ENCODE results near the gene STX3. TPM values are rescaled to one million over a fixed set of nuclear protein-coding genes. Genes with fewer than 3 reads are reported as not detected.

The STX3 gene
- total RNA-seq, 1 experiment from 2014 or later, result 20.4 TPM

GRCh38 chr11:59846556-59846955 lies 91.4 kb downstream of the STX3 start:
- H3K9ac ChIP-seq (ENCODE audit: low read length), result no peak overlapping the region
- no peak overlapping the region for H3K4me2 ChIP-seq (ENCODE audit: low read length)
- RAD21 ChIA-PET (ENCODE audit: low non-redundant PET in 1 of 2, low total read pairs in 2 of 2, uncharacterized antibody in 2 of 2, unreplicated experiment in 2 of 2), result no interaction called here
- ATAC-seq (no peak), DNase-seq (ENCODE audit: low read depth, low spot score) (no peak)
- H3K9me3 ChIP-seq (ENCODE audit: control insufficient read depth in 1 of 2, insufficient read depth in 1 of 2, low read depth in 1 of 2, low read length in 2 of 2), result no peaks in the 10 kb centered on the region
- TF ChIP-seq ZBTB33 (IDR thresholded peaks at IDR 0.05; ENCODE audit: extremely low read depth, insufficient replicate concordance, low read length) (no peak), EGR1 (IDR thresholded peaks at IDR 0.05; ENCODE audit: low read depth) (no peak), SIN3A (IDR thresholded peaks at IDR 0.05; ENCODE audit: low read depth) (no peak), EZH2phosphoT487 (IDR thresholded peaks at IDR 0.05; ENCODE audit: borderline replicate concordance) (no peak), POLR2A (IDR thresholded peaks at IDR 0.05; ENCODE audit: borderline replicate concordance, extremely low read depth, insufficient read depth, insufficient read length) (no peak), ZNF274 (IDR thresholded peaks at IDR 0.05; ENCODE audit: low read depth, low read length) (no peak), ATF3 (IDR thresholded peaks at IDR 0.05) (no peak), JUND (IDR thresholded peaks at IDR 0.05) (no peak), ELF1 (IDR thresholded peaks at IDR 0.05; ENCODE audit: borderline replicate concordance, low read depth) (no peak), CTCF (IDR thresholded peaks at IDR 0.05 in 2 of 3, conservative IDR thresholded peaks at IDR 0.05 in 1 of 3; ENCODE audit: borderline replicate concordance in 1 of 3, insufficient read depth in 1 of 3, low read depth in 2 of 3, low read length in 2 of 3) (no peak), CEBPB (IDR thresholded peaks at IDR 0.05; ENCODE audit: low read depth) (no peak), YY1 (IDR thresholded peaks at IDR 0.05; ENCODE audit: extremely low read depth, insufficient replicate concordance, low read depth, low read length) (no peak), TCF7L2 (IDR thresholded peaks at IDR 0.05; ENCODE audit: borderline replicate concordance, extremely low read depth, insufficient read depth, insufficient read length) (no peak)
- H3K9me2 ChIP-seq (ENCODE audit: insufficient read depth), result no peaks in the 10 kb centered on the region
- intact Hi-C loops (cut with micrococcal nuclease), result no loop called here
- no TSS peak for BruUV-seq (replicated peaks)
- no peak overlapping the region for H3K4me3 ChIP-seq (replicated peaks in 1 of 2; ENCODE audit: low read depth in 1 of 2, low read length in 2 of 2)
- no peak overlapping the region for H2AFZ ChIP-seq (ENCODE audit: low read depth, low read length, poor library complexity, severe bottlenecking)
- CTCF ChIA-PET, result interaction anchor here (1.3 kb wide), 1 partner anchor 72 kb away, joined by 4 read pairs; no protein-coding TSS in a partner anchor
- H3K36me3 ChIP-seq (ENCODE audit: control insufficient read depth in 1 of 2, insufficient read depth in 2 of 2, low read length in 2 of 2), result no peaks in the 10 kb centered on the region
- no peaks in the 10 kb centered on the region for H3K4me1 ChIP-seq (ENCODE audit: control insufficient read depth in 1 of 2, insufficient read depth in 2 of 2, low read length in 2 of 2)
- no peaks in the 10 kb centered on the region for H3K79me2 ChIP-seq (ENCODE audit: insufficient read depth, low read length)
- H4K20me1 ChIP-seq (ENCODE audit: insufficient read depth), result no peaks in the 10 kb centered on the region
- H3K27me3 ChIP-seq (ENCODE audit: insufficient read depth, low read length), result no peaks in the 10 kb centered on the region
- no peak overlapping the region for H3K27ac ChIP-seq (ENCODE audit: low read depth, low read length)
- POLR2A ChIA-PET, result no interaction called here
